DOHH2 (cell line): ENCODE measurements around the gene PLA2G4A.

Experiments
- EZH2phosphoT487 ChIP-seq: fragments of 200-600 bp; sonication (generic); IDR thresholded peaks from 2 replicates; pipeline ENCODE4 v1.6.1; 2017; ENCODE audit warnings: borderline replicate concordance, mild to moderate bottlenecking, antibody characterized with exemption, low read length, moderate library complexity, mixed read lengths
- TF ChIP-seq, protein P1 (sequence below): fragments of 200-600 bp; sonication (generic); IDR thresholded peaks from one replicate; pipeline ENCODE4 v1.5.1; 2014; ENCODE audit warnings: antibody characterized with exemption, mild to moderate bottlenecking, low read depth, low read length; ENCODE audit not compliant: poor library complexity, severe bottlenecking

DNA sequence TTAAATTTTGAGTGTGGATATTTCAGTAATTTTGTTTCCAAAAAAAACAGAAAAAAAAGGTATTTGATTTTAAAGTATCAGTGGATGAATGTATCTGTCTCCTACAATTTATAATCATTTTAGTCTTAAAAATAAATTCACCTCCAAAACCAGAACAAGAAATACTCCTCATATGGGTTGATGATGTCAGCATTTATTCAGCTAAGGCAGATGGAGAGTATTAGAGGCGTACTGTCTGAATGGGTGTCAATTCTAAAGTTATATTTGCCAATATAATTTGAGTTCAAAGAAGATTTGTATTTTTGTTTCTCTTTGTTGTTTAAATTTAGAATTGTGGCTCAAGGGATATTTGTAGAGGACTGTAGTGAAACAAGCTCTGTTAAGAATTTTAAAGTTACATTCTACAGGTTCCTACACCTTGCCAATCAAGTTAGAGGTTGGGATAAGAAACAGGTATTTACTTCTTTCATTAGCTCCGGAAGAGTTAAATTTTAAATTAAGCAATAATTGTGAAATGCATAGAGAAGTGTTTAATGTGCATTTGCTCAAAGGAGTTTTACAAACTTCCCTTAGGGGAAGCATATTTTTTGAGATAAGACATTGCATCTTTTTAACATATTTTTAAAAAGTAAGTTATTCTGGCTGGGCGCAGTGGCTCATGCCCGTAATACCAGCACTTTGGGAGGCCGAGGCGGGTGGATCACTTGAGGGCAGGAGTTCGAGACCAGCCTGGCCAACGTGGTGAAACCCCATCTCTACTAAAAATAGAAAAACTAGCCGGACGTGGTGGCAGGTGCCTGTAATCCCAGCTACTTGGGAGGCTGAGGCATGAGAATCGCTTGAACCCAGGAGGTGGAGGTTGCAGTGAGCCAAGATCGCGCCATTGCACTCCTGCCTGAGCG lies 1.2 kb downstream of the PLA2G4A start:
- TF ChIP-seq, protein P1, sequence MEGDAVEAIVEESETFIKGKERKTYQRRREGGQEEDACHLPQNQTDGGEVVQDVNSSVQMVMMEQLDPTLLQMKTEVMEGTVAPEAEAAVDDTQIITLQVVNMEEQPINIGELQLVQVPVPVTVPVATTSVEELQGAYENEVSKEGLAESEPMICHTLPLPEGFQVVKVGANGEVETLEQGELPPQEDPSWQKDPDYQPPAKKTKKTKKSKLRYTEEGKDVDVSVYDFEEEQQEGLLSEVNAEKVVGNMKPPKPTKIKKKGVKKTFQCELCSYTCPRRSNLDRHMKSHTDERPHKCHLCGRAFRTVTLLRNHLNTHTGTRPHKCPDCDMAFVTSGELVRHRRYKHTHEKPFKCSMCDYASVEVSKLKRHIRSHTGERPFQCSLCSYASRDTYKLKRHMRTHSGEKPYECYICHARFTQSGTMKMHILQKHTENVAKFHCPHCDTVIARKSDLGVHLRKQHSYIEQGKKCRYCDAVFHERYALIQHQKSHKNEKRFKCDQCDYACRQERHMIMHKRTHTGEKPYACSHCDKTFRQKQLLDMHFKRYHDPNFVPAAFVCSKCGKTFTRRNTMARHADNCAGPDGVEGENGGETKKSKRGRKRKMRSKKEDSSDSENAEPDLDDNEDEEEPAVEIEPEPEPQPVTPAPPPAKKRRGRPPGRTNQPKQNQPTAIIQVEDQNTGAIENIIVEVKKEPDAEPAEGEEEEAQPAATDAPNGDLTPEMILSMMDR: no peak
- no peak for TF ChIP-seq EZH2phosphoT487
